Lower leg skin (tissue), 3 donors: ENCODE data around the gene AMOTL2.

ENCODE experiments used
- POLR2A ChIP-seq, 2 donors: fragments of 450-650 bp; IDR thresholded peaks; one replicate each; pipeline ENCODE4 v1.6.1; 2016 to 2017; ENCODE audit warnings: antibody characterized with exemption in 2 of 2, mild to moderate bottlenecking in 1 of 2, moderate library complexity in 1 of 2
- TF ChIP-seq, protein P1 (sequence below), 3 donors: fragments of 450-650 bp; IDR thresholded peaks; one replicate each; pipeline ENCODE4 v1.5.1; 2016; ENCODE audit warnings: antibody characterized with exemption in 3 of 3, mild to moderate bottlenecking in 3 of 3, moderate library complexity in 2 of 3

DNA sequence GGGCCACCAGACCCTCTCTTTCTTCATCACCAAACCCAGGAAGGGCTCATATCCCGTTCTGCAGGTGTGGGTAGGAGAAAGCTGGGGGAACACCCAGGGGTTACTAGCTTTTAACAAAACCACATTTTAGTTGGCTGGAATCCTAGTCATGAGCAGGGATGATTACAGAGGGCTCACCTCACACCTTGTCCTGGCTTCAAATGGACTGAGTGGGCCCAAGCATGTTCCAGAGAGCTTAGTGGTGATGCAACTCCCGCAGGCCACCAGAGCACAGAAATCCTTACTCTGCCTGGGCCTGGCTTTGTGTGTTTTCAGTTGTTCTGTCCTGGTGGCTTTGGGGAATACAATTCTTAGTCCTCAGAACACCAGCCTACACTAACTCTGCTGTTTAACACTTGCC, 66.8 kb downstream of the AMOTL2 start:
- no peak for TF ChIP-seq POLR2A (IDR thresholded peaks at IDR 0.05)
- TF ChIP-seq, protein P1, sequence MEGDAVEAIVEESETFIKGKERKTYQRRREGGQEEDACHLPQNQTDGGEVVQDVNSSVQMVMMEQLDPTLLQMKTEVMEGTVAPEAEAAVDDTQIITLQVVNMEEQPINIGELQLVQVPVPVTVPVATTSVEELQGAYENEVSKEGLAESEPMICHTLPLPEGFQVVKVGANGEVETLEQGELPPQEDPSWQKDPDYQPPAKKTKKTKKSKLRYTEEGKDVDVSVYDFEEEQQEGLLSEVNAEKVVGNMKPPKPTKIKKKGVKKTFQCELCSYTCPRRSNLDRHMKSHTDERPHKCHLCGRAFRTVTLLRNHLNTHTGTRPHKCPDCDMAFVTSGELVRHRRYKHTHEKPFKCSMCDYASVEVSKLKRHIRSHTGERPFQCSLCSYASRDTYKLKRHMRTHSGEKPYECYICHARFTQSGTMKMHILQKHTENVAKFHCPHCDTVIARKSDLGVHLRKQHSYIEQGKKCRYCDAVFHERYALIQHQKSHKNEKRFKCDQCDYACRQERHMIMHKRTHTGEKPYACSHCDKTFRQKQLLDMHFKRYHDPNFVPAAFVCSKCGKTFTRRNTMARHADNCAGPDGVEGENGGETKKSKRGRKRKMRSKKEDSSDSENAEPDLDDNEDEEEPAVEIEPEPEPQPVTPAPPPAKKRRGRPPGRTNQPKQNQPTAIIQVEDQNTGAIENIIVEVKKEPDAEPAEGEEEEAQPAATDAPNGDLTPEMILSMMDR (IDR thresholded peaks at IDR 0.05): no peak
